GM21526 (cell line): ENCODE data around the gene VPS35L.

ENCODE experiments used
- ATAC-seq: cut with Tn5 transposase; IDR thresholded peaks from one replicate; pipeline ENCODE4 v1.9.1; 2021; ENCODE audit warnings: moderate library complexity; ENCODE audit not compliant: unreplicated experiment, low FRiP score

Gene VPS35L, protein sequence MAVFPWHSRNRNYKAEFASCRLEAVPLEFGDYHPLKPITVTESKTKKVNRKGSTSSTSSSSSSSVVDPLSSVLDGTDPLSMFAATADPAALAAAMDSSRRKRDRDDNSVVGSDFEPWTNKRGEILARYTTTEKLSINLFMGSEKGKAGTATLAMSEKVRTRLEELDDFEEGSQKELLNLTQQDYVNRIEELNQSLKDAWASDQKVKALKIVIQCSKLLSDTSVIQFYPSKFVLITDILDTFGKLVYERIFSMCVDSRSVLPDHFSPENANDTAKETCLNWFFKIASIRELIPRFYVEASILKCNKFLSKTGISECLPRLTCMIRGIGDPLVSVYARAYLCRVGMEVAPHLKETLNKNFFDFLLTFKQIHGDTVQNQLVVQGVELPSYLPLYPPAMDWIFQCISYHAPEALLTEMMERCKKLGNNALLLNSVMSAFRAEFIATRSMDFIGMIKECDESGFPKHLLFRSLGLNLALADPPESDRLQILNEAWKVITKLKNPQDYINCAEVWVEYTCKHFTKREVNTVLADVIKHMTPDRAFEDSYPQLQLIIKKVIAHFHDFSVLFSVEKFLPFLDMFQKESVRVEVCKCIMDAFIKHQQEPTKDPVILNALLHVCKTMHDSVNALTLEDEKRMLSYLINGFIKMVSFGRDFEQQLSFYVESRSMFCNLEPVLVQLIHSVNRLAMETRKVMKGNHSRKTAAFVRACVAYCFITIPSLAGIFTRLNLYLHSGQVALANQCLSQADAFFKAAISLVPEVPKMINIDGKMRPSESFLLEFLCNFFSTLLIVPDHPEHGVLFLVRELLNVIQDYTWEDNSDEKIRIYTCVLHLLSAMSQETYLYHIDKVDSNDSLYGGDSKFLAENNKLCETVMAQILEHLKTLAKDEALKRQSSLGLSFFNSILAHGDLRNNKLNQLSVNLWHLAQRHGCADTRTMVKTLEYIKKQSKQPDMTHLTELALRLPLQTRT

DNA sequence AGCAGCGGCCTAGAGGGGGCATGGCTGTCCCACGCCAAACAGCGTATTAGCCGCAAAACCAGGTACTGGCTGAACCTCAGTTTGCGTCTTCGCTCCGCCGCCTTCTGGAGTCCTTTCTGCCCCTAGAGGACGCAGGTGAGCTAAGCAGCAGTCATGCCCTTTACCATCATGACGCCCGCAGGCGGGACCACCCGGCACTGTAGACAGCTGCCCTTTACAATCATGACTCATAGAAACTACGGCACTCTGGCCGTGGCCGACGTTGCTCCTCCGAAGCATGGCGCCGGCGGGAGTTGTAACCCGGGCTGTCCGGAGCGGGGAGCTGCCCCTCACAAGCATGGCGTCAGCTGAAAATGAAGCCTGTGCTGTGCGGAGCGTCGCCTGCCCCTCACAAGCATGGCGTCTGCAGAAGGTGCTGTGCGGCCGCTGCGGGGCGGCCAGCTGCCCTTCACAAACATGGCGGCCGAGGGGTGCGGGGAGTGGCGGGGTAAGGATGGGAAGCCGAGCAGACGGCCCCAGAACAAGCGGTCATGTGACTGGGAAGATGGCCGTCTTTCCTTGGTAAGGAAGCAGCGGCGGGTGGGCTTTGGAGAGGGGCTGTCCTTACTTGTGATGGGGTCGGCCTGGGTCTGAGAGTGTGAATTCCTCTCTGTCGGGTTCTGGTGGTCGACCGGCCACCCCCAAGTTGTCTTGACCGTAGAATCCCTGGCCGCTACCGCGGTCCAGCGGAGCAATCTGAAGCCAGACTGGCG is at the start of gene VPS35L:
Gene VPS35L (plus strand): TSS at position 518 of the 752 bp plus-strand sequence. CDS start 27 bp downstream, at position 545.
- peak; percentile 91 for ATAC-seq

DNA sequence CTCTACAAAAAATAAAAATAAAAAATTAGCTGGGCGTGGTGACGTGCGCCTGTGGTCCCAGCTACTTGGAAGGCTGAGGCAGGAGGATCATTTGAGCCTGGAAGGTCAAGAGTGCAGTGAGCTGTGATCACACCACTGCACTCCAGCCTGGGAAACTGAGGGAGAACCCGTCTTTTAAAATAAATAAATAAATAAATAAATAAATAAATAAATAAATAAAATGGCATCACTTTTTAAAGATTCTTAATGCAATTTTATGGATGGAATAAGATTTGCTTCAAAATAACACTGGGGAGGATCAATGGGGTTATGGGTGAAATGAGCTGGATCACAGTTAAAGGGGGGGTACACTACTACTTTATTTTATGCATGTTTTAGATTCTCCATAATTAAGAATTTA is 48.5 kb upstream of the VPS35L start:
- ATAC-seq: no peak

GRCh38 chr16:19507867-19508266 is 47.6 kb upstream of the VPS35L start:
- no peak for ATAC-seq

- ATAC-seq: no peak
Observed at GRCh38 chr16:19512297-19512696, 43.2 kb upstream of the VPS35L start.

DNA sequence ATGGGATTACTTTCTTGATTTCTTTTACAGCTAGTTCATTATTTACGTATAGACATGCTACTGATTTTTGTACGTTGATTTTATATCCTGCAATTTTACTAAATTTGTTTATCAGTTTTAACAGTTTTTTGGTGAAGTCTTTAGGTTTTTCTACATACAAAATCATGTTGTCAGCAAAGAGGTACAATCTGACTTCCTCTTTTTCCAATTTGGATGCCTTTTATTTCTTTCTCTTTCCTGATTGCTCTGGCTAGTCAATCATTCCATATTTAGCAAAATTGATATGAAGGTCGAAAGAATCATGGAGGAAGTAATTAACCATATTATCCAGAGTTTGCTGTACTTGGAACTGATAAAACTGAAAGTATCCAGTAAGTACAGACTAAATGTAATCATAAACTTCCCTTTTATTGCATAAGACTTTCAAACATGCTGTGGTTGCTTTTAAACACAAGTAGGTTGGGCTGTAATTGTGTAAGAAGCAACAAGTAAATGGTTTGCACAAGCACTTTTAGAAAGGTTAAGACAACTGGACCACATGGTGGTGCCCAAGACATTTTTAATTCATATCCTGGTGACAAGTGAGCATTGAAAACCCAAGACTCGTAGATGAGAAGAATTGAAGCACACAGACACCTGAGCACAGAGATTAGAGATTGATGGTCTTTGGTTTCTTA is 42.0 kb upstream of the VPS35L start:
- ATAC-seq: no peak

- no peak for ATAC-seq
Observed at GRCh38 chr16:19515757-19516156, 39.7 kb upstream of the VPS35L start.

GRCh38 chr16:19517424-19518089 is 37.9 kb upstream of the VPS35L start:
- no peak for ATAC-seq

GRCh38 chr16:19518388-19518787 is 37.1 kb upstream of the VPS35L start:
- no peak for ATAC-seq

DNA sequence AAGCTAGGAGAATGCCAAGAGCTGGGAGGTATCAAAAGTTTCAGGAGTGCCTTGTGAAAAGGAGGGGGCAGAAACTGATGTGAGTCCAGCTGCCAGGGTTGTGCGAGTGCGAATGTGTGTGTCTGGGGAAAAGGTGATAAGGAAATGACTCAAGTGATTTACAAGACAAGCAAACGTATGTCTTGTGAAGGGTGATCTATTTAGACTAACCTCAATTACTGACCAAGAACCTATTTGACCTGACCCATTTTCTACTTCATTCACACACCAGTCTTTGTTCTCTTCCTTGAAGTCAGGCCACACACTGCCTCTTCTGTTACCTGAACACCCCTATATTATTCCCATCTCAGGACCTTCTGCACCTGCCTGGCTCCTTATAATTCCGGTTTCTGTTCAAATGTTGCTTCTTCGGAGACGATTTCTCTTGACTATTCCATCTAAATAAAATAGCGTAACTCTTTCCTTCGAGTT is 34.6 kb upstream of the VPS35L start:
- ATAC-seq: no peak

DNA sequence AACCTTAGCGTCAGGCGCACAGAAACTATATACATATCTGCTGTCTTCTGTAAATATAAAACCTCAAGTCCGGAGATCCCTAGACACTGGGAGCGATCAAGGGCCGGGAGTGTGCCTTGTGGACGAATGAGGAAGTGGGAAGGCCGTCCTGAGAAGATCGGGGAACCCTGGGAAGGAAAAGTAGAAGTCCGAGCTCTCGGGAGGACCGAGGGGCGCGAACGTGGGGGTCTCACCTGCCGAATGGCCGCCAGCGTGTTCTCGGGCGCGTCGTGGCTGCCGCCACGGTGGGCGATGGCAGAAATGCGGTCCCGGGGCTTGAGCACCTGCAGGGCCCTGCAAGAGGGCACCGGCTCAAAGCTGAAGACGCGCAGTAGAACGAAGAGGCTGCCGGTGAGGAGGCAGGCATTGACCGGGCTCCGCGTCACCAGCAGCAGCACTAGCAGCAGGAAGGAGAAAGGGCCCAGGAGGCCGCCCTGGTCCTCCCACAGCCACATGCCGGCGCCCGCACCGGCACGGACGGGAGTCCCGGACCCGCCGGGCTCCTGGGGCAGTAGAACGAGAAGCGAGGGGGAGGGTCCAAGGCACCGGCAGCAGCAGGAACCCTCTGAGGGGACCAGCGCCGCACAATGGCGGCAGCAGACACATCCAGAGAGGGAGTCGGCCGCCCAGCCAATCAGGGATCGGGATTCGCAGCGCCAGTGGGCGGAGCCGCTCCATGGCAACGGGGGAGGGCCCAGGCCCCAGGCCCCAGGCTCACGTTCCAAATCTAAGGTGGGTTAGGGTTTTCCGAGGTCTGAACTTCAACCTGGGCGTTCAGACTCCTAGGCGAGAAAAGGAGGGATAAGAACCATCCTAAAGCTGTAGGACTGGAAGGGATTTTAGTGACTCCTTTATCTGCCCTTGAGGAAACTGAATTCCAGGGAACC is 33.8 kb upstream of the VPS35L start, which contains the start of gene GDE1:
Gene GDE1 (minus strand): TSS at position 628 of the 926 bp plus-strand sequence. CDS start 134 bp downstream, at position 494.
- peak; percentile 66 for ATAC-seq

GRCh38 chr16:19522397-19522732 is 33.1 kb upstream of the VPS35L start:
- no peak for ATAC-seq

GRCh38 chr16:19522760-19523159 is 32.7 kb upstream of the VPS35L start:
- ATAC-seq: no peak

DNA sequence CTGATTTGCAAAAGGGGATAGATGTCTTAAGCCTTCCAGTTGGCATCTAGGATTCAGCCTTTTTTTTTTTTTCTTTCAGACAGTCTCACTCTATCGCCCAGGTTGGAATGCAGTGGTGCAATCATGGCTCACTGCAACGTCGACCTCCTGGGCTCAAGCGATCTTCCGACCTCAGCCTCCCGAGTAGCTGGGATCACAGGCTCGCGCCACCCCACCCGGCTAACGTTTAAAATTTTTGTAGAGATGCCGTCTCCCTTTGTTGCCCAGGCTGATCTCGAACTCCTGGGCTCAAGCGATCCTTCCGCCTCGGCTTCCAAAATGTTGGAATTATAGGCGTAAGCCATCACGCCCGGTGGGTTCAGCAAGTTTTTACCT is 32.3 kb upstream of the VPS35L start:
- ATAC-seq: no peak

DNA sequence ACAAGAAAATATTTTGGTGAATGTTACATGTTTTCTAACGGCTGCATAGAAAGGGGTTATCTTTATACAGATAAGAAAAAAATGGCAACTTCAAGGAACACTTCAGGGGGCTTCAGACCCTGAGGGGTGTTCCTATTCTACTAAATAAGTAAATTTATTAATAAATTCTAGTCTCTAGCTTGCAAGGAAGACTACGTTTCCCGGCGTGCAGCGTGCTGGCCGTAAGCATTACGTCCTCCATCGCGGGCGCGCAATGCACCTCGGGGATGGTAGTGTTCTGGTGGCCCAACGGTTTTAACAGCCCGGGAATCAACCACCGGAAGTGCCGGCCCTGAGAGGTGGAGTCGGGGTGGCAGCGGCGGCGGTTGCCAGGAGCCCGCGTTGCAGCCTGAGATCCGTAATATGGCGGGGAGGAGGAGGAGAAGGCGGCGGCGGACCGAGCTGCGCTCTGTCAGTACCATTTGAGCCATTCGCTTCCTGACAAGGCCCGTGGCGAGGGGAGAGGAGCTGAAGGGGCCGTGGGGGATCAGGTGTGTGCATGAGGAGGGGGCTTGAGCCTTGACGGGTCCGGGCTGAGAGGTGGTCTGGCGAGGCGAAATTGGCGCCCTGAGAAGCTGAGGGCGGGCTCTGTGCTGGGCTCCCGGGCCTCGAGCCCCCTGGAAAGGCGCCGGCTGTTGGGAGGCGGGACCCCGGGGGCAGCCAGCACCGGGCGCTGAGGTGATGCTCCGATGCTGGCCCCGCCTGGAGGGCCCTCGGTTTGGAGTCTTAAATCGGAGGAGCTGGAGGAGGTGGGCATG is 31.7 kb upstream of the VPS35L start, which contains the start of gene CCP110:
Gene CCP110 (plus strand): TSS at position 384 of the 797 bp plus-strand sequence. CDS start 3,940 bp downstream, outside the sequence.
- peak; percentile 67 for ATAC-seq

GRCh38 chr16:19524356-19524615 is 31.2 kb upstream of the VPS35L start:
- ATAC-seq: no peak

DNA sequence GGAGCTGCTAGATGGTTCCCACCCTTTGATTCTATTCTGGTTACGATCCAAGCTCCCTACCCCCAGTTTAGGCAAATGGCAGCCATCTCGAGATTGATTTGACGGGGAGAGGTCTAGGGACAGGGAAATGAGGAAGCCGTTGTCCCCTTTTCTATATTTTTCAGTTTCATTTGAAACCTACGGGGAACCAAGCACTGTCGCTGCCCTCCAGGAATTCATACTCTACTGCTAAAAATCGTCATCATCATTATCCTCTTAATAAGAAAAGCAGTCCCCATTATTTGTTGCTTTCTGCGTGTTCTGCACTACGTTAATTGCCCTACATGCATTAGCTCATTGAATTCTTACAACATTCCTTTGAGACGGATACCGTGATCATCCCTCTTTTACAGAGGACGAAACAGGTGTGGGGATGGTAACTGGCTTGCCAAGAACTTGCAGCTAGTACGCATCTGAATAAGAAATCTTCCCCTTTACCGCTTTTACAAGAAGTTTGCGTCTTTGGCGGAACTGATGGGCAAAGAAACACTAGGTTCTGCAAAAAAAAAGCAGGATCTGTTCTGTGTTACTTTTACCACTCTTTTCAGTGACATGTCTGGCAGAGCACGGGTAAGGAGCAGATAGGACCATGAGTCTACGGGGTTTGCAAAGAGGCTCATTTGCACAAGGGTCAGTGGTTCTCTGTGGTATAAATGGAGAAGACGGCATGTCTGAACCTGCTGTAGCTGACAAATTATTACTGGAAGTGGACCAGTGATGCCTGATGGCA is 30.7 kb upstream of the VPS35L start:
- no peak for ATAC-seq

DNA sequence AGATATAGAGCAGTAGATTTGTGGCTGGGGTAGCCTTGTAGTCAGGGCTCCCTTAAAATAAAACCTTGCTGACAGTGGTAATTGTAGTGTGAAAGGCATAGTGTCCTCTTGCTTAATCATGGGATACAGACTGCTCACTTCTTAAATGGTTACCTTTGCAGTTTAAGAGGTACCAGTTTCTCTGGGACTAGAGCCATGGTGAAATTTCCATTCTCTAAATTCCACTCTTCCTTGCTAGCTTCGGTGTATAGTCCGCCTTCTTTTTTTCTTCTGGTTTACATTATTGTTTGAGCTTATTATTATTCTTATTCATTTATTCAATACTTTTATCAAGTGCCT is 30.1 kb upstream of the VPS35L start:
- ATAC-seq: no peak
